Esophagus (tissue), 2 donors: ENCODE results near the gene TTLL1. TPM values are rescaled to one million over a fixed set of nuclear protein-coding genes. Genes with fewer than 3 reads are reported as not detected.
"Not testable (repeated sequence)": the region's sequence is repeated elsewhere in the genome, so short reads cannot be mapped to it uniquely, and the experiment has no call there.

ENCODE experiments used
- H3K27ac ChIP-seq, 2 donors: one replicate each; pipeline ENCODE4 v1.5.1; 2013; ENCODE audit warnings: low read depth in 2 of 2, mild to moderate bottlenecking in 2 of 2, inconsistent platforms in 1 of 2, low read length in 1 of 2, moderate library complexity in 1 of 2
- H3K27me3 ChIP-seq, 2 donors: one replicate each; pipeline ENCODE4 v1.6.1; 2013; ENCODE audit warnings: low read length in 2 of 2, control low read depth in 1 of 2, mild to moderate bottlenecking in 1 of 2; ENCODE audit not compliant: insufficient read depth in 2 of 2, control insufficient read depth in 1 of 2
- H3K36me3 ChIP-seq, 2 donors: one replicate each; pipeline ENCODE4 v1.6.1; 2013; ENCODE audit warnings: low read length in 1 of 2; ENCODE audit not compliant: control insufficient read depth in 2 of 2, insufficient read depth in 2 of 2
- H3K4me1 ChIP-seq, 2 donors: one replicate each; pipeline ENCODE4 v1.6.1; 2013; ENCODE audit warnings: low read length in 1 of 2; ENCODE audit not compliant: control insufficient read depth in 2 of 2, insufficient read depth in 2 of 2
- H3K4me3 ChIP-seq, 2 donors: one replicate each; pipeline ENCODE4 v1.5.1; 2013; ENCODE audit warnings: low read length in 2 of 2, mild to moderate bottlenecking in 2 of 2, low read depth in 1 of 2, moderate library complexity in 1 of 2
- H3K9me3 ChIP-seq, 2 donors: one replicate each; pipeline ENCODE4 v1.6.1; 2013; ENCODE audit warnings: mild to moderate bottlenecking in 2 of 2, low read depth in 1 of 2, low read length in 1 of 2, moderate library complexity in 1 of 2; ENCODE audit not compliant: control insufficient read depth in 2 of 2, insufficient read depth in 1 of 2
- WGBS, 2 donors: extraction: QIAGEN DNeasy Blood & Tissue Kit; methylation state at CpG; one replicate each; pipeline ENCODE4 v1.1.7; 2013; 5-methylcytosine and 5-hydroxymethylcytosine counted together
- polyA plus RNA-seq, 2 donors: library from polyadenylated mRNA; stranded (reverse); fragments of 200-250 nt; gene quantifications; one replicate each; pipeline ENCODE4 v1.2.3, GENCODE V29; 2013
- donor health status: healthy with polysubstance abuse.
- donor health status: Bipolar disorder and iron deficiency.

The TTLL1 gene
- polyA plus RNA-seq, 2 donors, result 2.2 to 2.4 TPM

GRCh38 chr22:43017525-43018460 lies 71.4 kb downstream of the TTLL1 start:
- H3K27ac ChIP-seq, result no peak overlapping the region
- H3K9me3 ChIP-seq, result no peaks in the 10 kb centered on the region
- no peaks in the 10 kb centered on the region for H3K27me3 ChIP-seq
- no peaks in the 10 kb centered on the region for H3K36me3 ChIP-seq
- peaks cover 3 to 12% of the 10 kb centered on the region in 2 donors for H3K4me1 ChIP-seq
- H3K4me3 ChIP-seq, result no peak overlapping the region
- 60 to 63% methylated on average over 10 of the region's 10 CpGs for WGBS, 2 donors

GRCh38 chr22:43016150-43016549 lies 73.0 kb downstream of the TTLL1 start:
- not testable (repeated sequence) for H3K4me3 ChIP-seq, H3K27me3 ChIP-seq, H3K36me3 ChIP-seq, H3K27ac ChIP-seq, H3K9me3 ChIP-seq
- H3K4me1 ChIP-seq, result peaks cover 3 to 10% of the 10 kb centered on the region in 2 donors
- 82 to 88% methylated on average over 5 of the region's 5 CpGs for WGBS, 2 donors

- Histone ChIP-seq H3K36me3 (no peaks in the 10 kb centered on the region), H3K27me3 (no peaks in the 10 kb centered on the region), H3K4me3 (peak overlapping the region; percentile 52 to 94), H3K27ac (no peak overlapping the region), H3K9me3 (no peaks in the 10 kb centered on the region), H3K4me1 (peaks cover 3 to 10% of the 10 kb centered on the region in 2 donors)
- WGBS, 2 donors, result 12 to 17% methylated on average over 5 of the region's 5 CpGs
Observed at GRCh38 chr22:43015677-43016042, 73.5 kb downstream of the TTLL1 start.

GRCh38 chr22:43014869-43015676 lies 74.1 kb downstream of the TTLL1 start, which contains the start of gene PACSIN2:
Gene PACSIN2 (minus strand): TSS chr22:43015149. CDS start chr22:42912080, 103,069 bp downstream.
- no peaks in the 10 kb centered on the region for H3K36me3 ChIP-seq

DNA sequence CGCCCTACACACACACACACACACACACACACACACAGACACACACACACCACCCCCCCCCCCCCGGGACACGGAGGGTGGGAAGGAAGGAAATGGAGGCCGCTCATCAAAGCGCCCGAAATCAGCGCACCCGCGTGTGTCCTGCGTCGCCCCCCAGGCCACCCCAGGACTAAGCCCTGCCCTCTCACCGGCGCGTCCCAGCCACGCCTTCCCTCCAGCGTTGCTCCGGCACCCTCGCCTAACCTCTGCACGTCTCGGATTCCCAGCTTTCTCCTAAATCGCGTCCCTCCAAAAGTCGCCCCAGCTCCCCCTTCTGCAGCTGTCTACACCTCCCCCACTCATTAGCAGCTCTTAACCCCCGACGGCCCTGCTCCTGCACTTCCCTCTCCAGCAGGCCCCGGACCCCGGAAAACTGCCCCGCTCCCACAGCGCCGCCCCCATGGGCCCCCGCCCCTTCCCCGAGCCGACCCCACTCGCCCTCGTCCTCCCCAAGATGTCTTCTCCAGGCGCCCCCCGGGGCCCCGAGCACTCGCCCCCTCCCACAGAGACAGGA lies 74.8 kb downstream of the TTLL1 start:
- Histone ChIP-seq H3K4me3 (peak overlapping the region; percentile 74 to 94), H3K27me3 (no peaks in the 10 kb centered on the region), H3K9me3 (no peaks in the 10 kb centered on the region), H3K27ac (peak overlapping the region; percentile 76 to 86), H3K4me1 (peaks cover 3 to 10% of the 10 kb centered on the region in 2 donors), H3K36me3 (no peaks in the 10 kb centered on the region)
- 1 to 2% methylated on average over 26 to 39 of the region's 39 CpGs for WGBS, 2 donors

More at GRCh38 chr22:43014869-43015676, 74.1 kb downstream of the TTLL1 start, which contains the start of gene PACSIN2:
- no peaks in the 10 kb centered on the region for H3K9me3 ChIP-seq
- H3K4me1 ChIP-seq, result peaks cover 3 to 10% of the 10 kb centered on the region in 2 donors
- peak within 1 kb of the TSS; percentile 74 to 94 for H3K4me3 ChIP-seq
- H3K27me3 ChIP-seq, result no peaks in the 10 kb centered on the region
- peak within 1 kb of the TSS; percentile 76 to 86 for H3K27ac ChIP-seq
- WGBS, 2 donors, result 1% methylated on average over 51 to 85 of the region's 85 CpGs

GRCh38 chr22:43013355-43014315 lies 75.6 kb downstream of the TTLL1 start:
- no peaks in the 10 kb centered on the region for H3K9me3 ChIP-seq
- H3K27me3 ChIP-seq, result no peaks in the 10 kb centered on the region
- H3K36me3 ChIP-seq, result no peaks in the 10 kb centered on the region
- peak overlapping the region; percentile 7 to 86 for H3K27ac ChIP-seq
- peak overlapping the region; percentile 74 to 94 for H3K4me3 ChIP-seq
- H3K4me1 ChIP-seq, result peaks cover 3 to 10% of the 10 kb centered on the region in 2 donors
- WGBS, 2 donors, result 8 to 11% methylated on average over 16 of the region's 16 CpGs

GRCh38 chr22:43012390-43012789 lies 76.8 kb downstream of the TTLL1 start:
- no peaks in the 10 kb centered on the region for H3K27me3 ChIP-seq
- WGBS, 2 donors, result 83 to 88% methylated on average over 6 of the region's 6 CpGs
- no peak overlapping the region for H3K27ac ChIP-seq
- no peak overlapping the region for H3K4me3 ChIP-seq
- no peaks in the 10 kb centered on the region for H3K36me3 ChIP-seq
- H3K9me3 ChIP-seq, result no peaks in the 10 kb centered on the region
- peaks cover 7 to 11% of the 10 kb centered on the region in 2 donors for H3K4me1 ChIP-seq

GRCh38 chr22:43011079-43011478 lies 78.1 kb downstream of the TTLL1 start:
- no peaks in the 10 kb centered on the region for H3K36me3 ChIP-seq
- peaks cover 9 to 10% of the 10 kb centered on the region in 2 donors for H3K4me1 ChIP-seq
- 70 to 89% methylated on average over 7 of the region's 7 CpGs for WGBS, 2 donors
- H3K9me3 ChIP-seq, result no peaks in the 10 kb centered on the region
- no peaks in the 10 kb centered on the region for H3K27me3 ChIP-seq
- H3K4me3 ChIP-seq, result no peak overlapping the region
- no peak overlapping the region for H3K27ac ChIP-seq
